ENCODE results near the gene PRUNE1. TPM values are rescaled to one million over a fixed set of nuclear protein-coding genes. Genes with fewer than 3 reads are reported as not detected.

PRUNE1 gene
- total and polyA plus RNA-seq, 4 donors, result 6.1 to 10.6 (median 9.4) TPM

GRCh38 chr1:150995460-150995859 lies 12.8 kb upstream of the PRUNE1 start:
- TF ChIP-seq ATF3 (IDR thresholded peaks at IDR 0.05) (no peak), HNF4G (IDR thresholded peaks at IDR 0.05) (no peak), CTCF (IDR thresholded peaks at IDR 0.05; ENCODE audit: low read depth, low read length, missing input control) (no peak), TAF1 (conservative IDR thresholded peaks at IDR 0.05) (no peak), RAD21 (IDR thresholded peaks at IDR 0.05) (no peak), NR2F2 (IDR thresholded peaks at IDR 0.05) (no peak), SP1 (IDR thresholded peaks at IDR 0.05) (no peak), HNF4A (conservative IDR thresholded peaks at IDR 0.05) (no peak), FOXA2 (IDR thresholded peaks at IDR 0.05) (no peak), EGR1 (IDR thresholded peaks at IDR 0.05; ENCODE audit: low read depth in 2 of 2) (no peak), MAX (IDR thresholded peaks at IDR 0.05) (no peak), ZBTB33 (IDR thresholded peaks at IDR 0.05) (no peak), YY1 (IDR thresholded peaks at IDR 0.05) (no peak), RXRA (IDR thresholded peaks at IDR 0.05) (no peak), GABPA (IDR thresholded peaks at IDR 0.05 in 1 of 2, conservative IDR thresholded peaks at IDR 0.05 in 1 of 2) (no peak), FOXA1 (IDR thresholded peaks at IDR 0.05) (no peak), REST (IDR thresholded peaks at IDR 0.05) (no peak)
- H3K27ac ChIP-seq (ENCODE audit: low read depth in 1 of 2, low read length in 2 of 2), result no peak overlapping the region
- H3K4me1 ChIP-seq (ENCODE audit: control insufficient read depth in 4 of 4, insufficient read depth in 4 of 4, low read length in 3 of 4), result peaks cover 0 to 4% (median 0%) of the 10 kb centered on the region in 4 donors
- 61% methylated on average over 4 of the region's 4 CpGs for WGBS
- H3K9ac ChIP-seq (ENCODE audit: low read depth in 1 of 2, low read length in 2 of 2), result peak overlapping the region in 1 of 2 donors; percentile 14
- no peak overlapping the region for H3K4me3 ChIP-seq (ENCODE audit: low read depth in 1 of 3, low read length in 3 of 3)
- H3K36me3 ChIP-seq (ENCODE audit: control insufficient read depth in 4 of 4, insufficient read depth in 3 of 4, low read depth in 1 of 4, low read length in 3 of 4), result peaks cover 6 to 37% (median 31%) of the 10 kb centered on the region in 4 donors
- DNase-seq (ENCODE audit: low spot score), result no peak
- H3K9me3 ChIP-seq (ENCODE audit: control insufficient read depth in 4 of 4, low read length in 3 of 4), result no peaks in the 10 kb centered on the region
- no peaks in the 10 kb centered on the region for H3K27me3 ChIP-seq (ENCODE audit: control insufficient read depth in 4 of 4, insufficient read depth in 4 of 4, low read length in 3 of 4)

Measured in liver (tissue), 9 donors.